WTC11 (cell line): Measurements from ENCODE around the gene DRG2.

Source experiments
- ELF4 ChIP-seq: sonication (generic); formaldehyde crosslinking; IDR thresholded peaks from 2 replicates; pipeline ENCODE4 v1.8.1; 2022; ENCODE audit warnings: low read depth, mild to moderate bottlenecking, moderate library complexity, missing genetic modification reagents
- FOXJ3 ChIP-seq: sonication (generic); formaldehyde crosslinking; IDR thresholded peaks from 2 replicates; pipeline ENCODE4 v1.9.0; 2021; ENCODE audit warnings: missing genetic modification reagents, mild to moderate bottlenecking, borderline replicate concordance
- NR3C1 ChIP-seq: sonication (generic); formaldehyde crosslinking; conservative IDR thresholded peaks from 2 replicates; pipeline ENCODE4 v1.8.1; 2023; ENCODE audit warnings: low read depth, mild to moderate bottlenecking, missing genetic modification reagents
- SP1 ChIP-seq: sonication (generic); formaldehyde crosslinking; conservative IDR thresholded peaks from 2 replicates; pipeline ENCODE4 v1.8.1; 2022; ENCODE audit warnings: missing genetic modification reagents
- TF ChIP-seq, protein P1 (sequence below): fragments of 200-600 bp; IDR thresholded peaks from 2 replicates; pipeline ENCODE4 v1.8.0; 2022; ENCODE audit warnings: antibody characterized with exemption
- TF ChIP-seq, protein P2 (sequence below): sonication (generic); formaldehyde crosslinking; conservative IDR thresholded peaks from 2 replicates; pipeline ENCODE4 v1.8.1; 2023; ENCODE audit warnings: mild to moderate bottlenecking, low read depth, missing genetic modification reagents, moderate library complexity

DNA sequence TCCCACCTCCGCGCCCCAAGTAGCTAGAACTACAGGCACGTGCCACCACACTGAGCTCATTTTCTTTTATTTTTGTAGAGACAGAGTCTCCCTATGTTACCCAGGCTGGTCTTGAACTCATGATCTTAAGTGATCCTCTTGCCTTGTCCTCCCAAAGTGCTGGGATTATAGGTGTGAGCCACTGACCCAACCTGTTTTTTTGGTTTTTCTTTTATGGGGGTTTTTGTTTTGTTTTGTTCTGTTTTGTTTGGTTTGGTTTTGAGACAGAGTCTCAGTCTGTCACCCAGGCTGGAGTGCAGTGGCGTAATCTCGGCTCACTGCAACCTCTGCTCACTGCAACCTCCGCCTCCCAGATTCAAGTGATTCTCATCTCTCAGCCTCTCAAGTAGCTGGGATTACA lies 32.2 kb upstream of the DRG2 start:
- TF ChIP-seq SP1: no peak
- no peak for TF ChIP-seq NR3C1
- TF ChIP-seq, protein P1, sequence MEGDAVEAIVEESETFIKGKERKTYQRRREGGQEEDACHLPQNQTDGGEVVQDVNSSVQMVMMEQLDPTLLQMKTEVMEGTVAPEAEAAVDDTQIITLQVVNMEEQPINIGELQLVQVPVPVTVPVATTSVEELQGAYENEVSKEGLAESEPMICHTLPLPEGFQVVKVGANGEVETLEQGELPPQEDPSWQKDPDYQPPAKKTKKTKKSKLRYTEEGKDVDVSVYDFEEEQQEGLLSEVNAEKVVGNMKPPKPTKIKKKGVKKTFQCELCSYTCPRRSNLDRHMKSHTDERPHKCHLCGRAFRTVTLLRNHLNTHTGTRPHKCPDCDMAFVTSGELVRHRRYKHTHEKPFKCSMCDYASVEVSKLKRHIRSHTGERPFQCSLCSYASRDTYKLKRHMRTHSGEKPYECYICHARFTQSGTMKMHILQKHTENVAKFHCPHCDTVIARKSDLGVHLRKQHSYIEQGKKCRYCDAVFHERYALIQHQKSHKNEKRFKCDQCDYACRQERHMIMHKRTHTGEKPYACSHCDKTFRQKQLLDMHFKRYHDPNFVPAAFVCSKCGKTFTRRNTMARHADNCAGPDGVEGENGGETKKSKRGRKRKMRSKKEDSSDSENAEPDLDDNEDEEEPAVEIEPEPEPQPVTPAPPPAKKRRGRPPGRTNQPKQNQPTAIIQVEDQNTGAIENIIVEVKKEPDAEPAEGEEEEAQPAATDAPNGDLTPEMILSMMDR: no peak
- TF ChIP-seq ELF4: no peak
- TF ChIP-seq FOXJ3 (CRISPR knock-in tag): no peak
- TF ChIP-seq, protein P2, sequence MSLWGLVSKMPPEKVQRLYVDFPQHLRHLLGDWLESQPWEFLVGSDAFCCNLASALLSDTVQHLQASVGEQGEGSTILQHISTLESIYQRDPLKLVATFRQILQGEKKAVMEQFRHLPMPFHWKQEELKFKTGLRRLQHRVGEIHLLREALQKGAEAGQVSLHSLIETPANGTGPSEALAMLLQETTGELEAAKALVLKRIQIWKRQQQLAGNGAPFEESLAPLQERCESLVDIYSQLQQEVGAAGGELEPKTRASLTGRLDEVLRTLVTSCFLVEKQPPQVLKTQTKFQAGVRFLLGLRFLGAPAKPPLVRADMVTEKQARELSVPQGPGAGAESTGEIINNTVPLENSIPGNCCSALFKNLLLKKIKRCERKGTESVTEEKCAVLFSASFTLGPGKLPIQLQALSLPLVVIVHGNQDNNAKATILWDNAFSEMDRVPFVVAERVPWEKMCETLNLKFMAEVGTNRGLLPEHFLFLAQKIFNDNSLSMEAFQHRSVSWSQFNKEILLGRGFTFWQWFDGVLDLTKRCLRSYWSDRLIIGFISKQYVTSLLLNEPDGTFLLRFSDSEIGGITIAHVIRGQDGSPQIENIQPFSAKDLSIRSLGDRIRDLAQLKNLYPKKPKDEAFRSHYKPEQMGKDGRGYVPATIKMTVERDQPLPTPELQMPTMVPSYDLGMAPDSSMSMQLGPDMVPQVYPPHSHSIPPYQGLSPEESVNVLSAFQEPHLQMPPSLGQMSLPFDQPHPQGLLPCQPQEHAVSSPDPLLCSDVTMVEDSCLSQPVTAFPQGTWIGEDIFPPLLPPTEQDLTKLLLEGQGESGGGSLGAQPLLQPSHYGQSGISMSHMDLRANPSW (CRISPR knock-in tag): no peak
